GM15510 (cell line): ENCODE measurements around the gene MNS1.

ENCODE experiments used
- POLR2A ChIP-seq: IDR thresholded peaks from 3 replicates; pipeline ENCODE4 v1.6.1; 2011; ENCODE audit warnings: borderline replicate concordance; ENCODE audit not compliant: insufficient read length; ENCODE audit errors: extremely low read depth

Gene MNS1

GRCh38 chr15:56393277-56393676, 71.7 kb downstream of the MNS1 start:
- no peak for TF ChIP-seq POLR2A

GRCh38 chr15:56390739-56391267, 74.1 kb downstream of the MNS1 start:
- no peak for TF ChIP-seq POLR2A

GRCh38 chr15:56385908-56386307, 79.0 kb downstream of the MNS1 start:
- TF ChIP-seq POLR2A = no peak

- TF ChIP-seq POLR2A = no peak
Measured at GRCh38 chr15:56383010-56383409, 81.9 kb downstream of the MNS1 start.
